Measurements from ENCODE around the gene PPP3R1. TPM values are rescaled to one million over a fixed set of nuclear protein-coding genes. Genes with fewer than 3 reads are reported as not detected.
A peak's percentile ranks its signal among the peaks of the same experiment; 100 is the strongest.

The PPP3R1 gene
- total and polyA plus RNA-seq, 2 experiments from 2014 or later: 7.9 to 49.6 TPM

DNA sequence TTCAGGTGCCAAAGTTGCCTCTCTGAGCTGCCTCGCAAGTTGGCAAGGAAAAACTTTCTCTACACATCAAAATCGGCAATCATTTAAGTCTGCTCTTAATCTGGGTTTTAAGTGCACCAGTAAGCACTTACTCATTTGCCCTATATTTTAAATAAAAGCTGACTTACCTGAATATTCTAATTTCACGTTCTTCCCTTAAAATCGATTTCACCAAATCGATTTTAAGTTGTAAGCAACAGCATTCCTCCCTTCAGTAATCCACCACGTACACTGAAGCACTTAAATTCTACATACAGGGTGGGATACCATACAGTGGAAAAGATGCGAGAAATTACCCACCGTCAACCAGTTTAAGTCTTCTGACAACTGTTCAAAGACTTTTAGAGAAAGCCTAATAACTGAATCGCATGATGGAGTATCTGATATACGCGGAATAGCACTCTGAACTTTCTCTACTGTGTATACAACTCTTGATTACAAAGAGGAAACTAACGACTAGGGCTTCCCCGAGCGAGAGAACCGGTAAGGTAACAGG, 1.6 kb downstream of the PPP3R1 start (continued):
- TF ChIP-seq ZNF462 (CRISPR knock-in tag; IDR thresholded peaks at IDR 0.05): no peak

DNA sequence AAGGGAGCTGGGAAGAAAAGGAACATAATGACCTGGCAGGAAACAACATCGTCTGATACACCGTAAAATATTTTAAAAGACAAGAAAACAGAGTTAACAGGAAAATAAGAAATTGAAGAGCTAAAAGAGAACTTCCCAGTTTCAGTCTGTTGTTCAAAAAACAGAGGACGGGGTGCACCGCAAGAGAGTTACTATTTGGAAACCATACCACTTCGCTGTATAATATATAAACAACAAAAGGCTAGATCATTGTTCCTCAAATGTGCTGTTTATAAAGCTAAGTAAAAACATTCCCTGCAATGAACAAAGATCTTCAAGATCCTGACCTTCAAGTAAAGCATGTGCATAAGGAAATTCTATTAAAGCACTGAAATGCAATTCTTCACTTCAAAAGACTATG, 2.1 kb downstream of the PPP3R1 start:
- H3K27ac ChIP-seq (ENCODE audit: low read depth): peak overlapping the region; percentile 91; the same call in 1 of the 2 replicates
- H4K20me1 ChIP-seq (replicated peaks; ENCODE audit: insufficient read depth): peaks cover 48% of the 10 kb centered on the region
- H3K79me2 ChIP-seq (replicated peaks; ENCODE audit: insufficient read depth): peaks cover 66% of the 10 kb centered on the region
- Mint-ChIP-seq H3K4me3 (peak overlapping the region; percentile 83), H3K36me3 (ENCODE audit: low read depth) (peaks cover 7% of the 10 kb centered on the region; the same call in 2 of the 3 replicates), H3K27ac (peak overlapping the region; percentile 94), H3K9me3 (no peaks in the 10 kb centered on the region), H3K4me1 (peaks cover 9% of the 10 kb centered on the region), H3K27me3 (ENCODE audit: insufficient read depth, low read depth, poor library complexity) (peaks cover 11% of the 10 kb centered on the region)
- H3F3A ChIP-seq (replicated peaks; ENCODE audit: low read depth): no peaks in the 10 kb centered on the region
- DNase-seq (ENCODE audit: low spot score) (no peak), ATAC-seq (no peak)
- peak overlapping the region; percentile 80 for H3K4me2 ChIP-seq
- H2AFZ ChIP-seq: no peak overlapping the region
- H3K9me2 ChIP-seq (ENCODE audit: insufficient read depth): no peaks in the 10 kb centered on the region
- peaks cover 31% of the 10 kb centered on the region for H3K4me1 ChIP-seq (ENCODE audit: insufficient read depth)
- no peaks in the 10 kb centered on the region for H3K27me3 ChIP-seq (ENCODE audit: insufficient read depth)
- no peaks in the 10 kb centered on the region for H3K36me3 ChIP-seq (ENCODE audit: insufficient read depth)
- TF ChIP-seq REST (IDR thresholded peaks at IDR 0.05; ENCODE audit: unreplicated experiment) (no peak), POLR2AphosphoS5 (IDR thresholded peaks at IDR 0.05; ENCODE audit: low read depth) (no peak), EZH2 (IDR thresholded peaks at IDR 0.05; ENCODE audit: low read depth, unreplicated experiment) (no peak), EZH2phosphoT487 (IDR thresholded peaks at IDR 0.05; ENCODE audit: unreplicated experiment) (no peak), JUNB (IDR thresholded peaks at IDR 0.05; ENCODE audit: unreplicated experiment) (no peak)
- peak overlapping the region; percentile 82 for H3K4me3 ChIP-seq
